Esophagus (tissue), 2 donors: ENCODE data around the gene RCBTB2. TPM values are rescaled to one million over a fixed set of nuclear protein-coding genes. Genes with fewer than 3 reads are reported as not detected.

ENCODE experiments used
- H3K27ac ChIP-seq, 2 donors: one replicate each; pipeline ENCODE4 v1.5.1; 2013; ENCODE audit warnings: low read depth in 2 of 2, mild to moderate bottlenecking in 2 of 2, inconsistent platforms in 1 of 2, low read length in 1 of 2, moderate library complexity in 1 of 2
- H3K27me3 ChIP-seq, 2 donors: one replicate each; pipeline ENCODE4 v1.6.1; 2013; ENCODE audit warnings: low read length in 2 of 2, control low read depth in 1 of 2, mild to moderate bottlenecking in 1 of 2; ENCODE audit not compliant: insufficient read depth in 2 of 2, control insufficient read depth in 1 of 2
- H3K36me3 ChIP-seq, 2 donors: one replicate each; pipeline ENCODE4 v1.6.1; 2013; ENCODE audit warnings: low read length in 1 of 2; ENCODE audit not compliant: control insufficient read depth in 2 of 2, insufficient read depth in 2 of 2
- H3K4me1 ChIP-seq, 2 donors: one replicate each; pipeline ENCODE4 v1.6.1; 2013; ENCODE audit warnings: low read length in 1 of 2; ENCODE audit not compliant: control insufficient read depth in 2 of 2, insufficient read depth in 2 of 2
- H3K4me3 ChIP-seq, 2 donors: one replicate each; pipeline ENCODE4 v1.5.1; 2013; ENCODE audit warnings: low read length in 2 of 2, mild to moderate bottlenecking in 2 of 2, low read depth in 1 of 2, moderate library complexity in 1 of 2
- H3K9me3 ChIP-seq, 2 donors: one replicate each; pipeline ENCODE4 v1.6.1; 2013; ENCODE audit warnings: mild to moderate bottlenecking in 2 of 2, low read depth in 1 of 2, low read length in 1 of 2, moderate library complexity in 1 of 2; ENCODE audit not compliant: control insufficient read depth in 2 of 2, insufficient read depth in 1 of 2
- WGBS, 2 donors: extraction: QIAGEN DNeasy Blood & Tissue Kit; methylation state at CpG; one replicate each; pipeline ENCODE4 v1.1.7; 2013; 5-methylcytosine and 5-hydroxymethylcytosine counted together
- polyA plus RNA-seq, 2 donors: library from polyadenylated mRNA; stranded (reverse); fragments of 200-250 nt; gene quantifications; one replicate each; pipeline ENCODE4 v1.2.3, GENCODE V29; 2013
- donor health status: healthy with polysubstance abuse.
- donor health status: Bipolar disorder and iron deficiency.

Gene RCBTB2
- polyA plus RNA-seq, 2 donors: 8.7 to 15.0 TPM

DNA sequence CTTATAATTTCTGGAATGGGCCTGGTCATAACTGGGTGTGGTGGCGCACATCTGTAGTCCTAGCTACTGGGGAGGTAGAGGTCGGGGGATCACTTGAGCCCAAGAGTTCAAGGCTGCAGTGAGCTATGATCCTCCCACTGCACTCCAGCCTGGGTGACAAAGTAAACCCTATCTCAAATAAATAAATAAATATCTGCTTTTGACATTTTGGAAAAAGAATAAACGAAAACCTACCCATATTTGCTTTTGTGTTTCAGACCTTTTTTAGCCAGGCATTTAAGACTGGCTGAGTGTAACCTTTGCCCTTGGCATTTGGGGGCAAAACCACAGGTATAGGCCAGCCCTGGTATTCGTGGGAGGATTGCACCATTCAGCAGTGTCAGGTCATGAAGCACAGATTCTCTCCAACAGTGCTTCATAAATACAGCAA is 14.8 kb upstream of the RCBTB2 start:
- no peaks in the 10 kb centered on the region for H3K36me3 ChIP-seq
- 80 to 87% methylated on average over 4 of the region's 4 CpGs for WGBS, 2 donors
- H3K27ac ChIP-seq: no peak overlapping the region
- peaks cover under 1% of the 10 kb centered on the region in 2 donors for H3K4me1 ChIP-seq
- no peak overlapping the region for H3K4me3 ChIP-seq
- H3K27me3 ChIP-seq: no peaks in the 10 kb centered on the region
- peaks cover 6 to 15% of the 10 kb centered on the region in 2 donors for H3K9me3 ChIP-seq

DNA sequence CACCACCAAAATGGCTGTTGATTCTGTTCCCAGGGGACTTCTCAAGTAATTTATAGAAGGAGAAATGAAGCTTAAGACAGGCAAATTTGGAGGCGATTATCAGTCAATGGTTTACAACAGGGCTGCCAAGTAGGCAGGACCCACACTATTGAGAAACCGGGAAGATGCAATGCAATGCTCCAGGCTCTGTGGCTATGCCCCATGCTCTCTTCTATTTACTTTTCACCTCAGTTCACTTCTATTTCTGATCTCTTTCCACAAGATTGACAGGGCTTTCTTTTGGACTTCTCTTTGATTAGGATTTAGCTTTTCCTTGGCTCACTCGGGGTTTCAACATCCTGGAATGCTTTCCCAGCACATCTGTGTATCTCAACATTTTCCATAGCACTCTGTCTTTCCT is 12.7 kb upstream of the RCBTB2 start:
- H3K27me3 ChIP-seq: no peaks in the 10 kb centered on the region
- no peak overlapping the region for H3K4me3 ChIP-seq
- peaks cover 2 to 3% of the 10 kb centered on the region in 2 donors for H3K4me1 ChIP-seq
- H3K36me3 ChIP-seq: no peaks in the 10 kb centered on the region
- H3K27ac ChIP-seq: no peak overlapping the region
- H3K9me3 ChIP-seq: peaks cover 2% of the 10 kb centered on the region in 2 donors
- 44 to 61% methylated on average over 3 of the region's 3 CpGs for WGBS, 2 donors

DNA sequence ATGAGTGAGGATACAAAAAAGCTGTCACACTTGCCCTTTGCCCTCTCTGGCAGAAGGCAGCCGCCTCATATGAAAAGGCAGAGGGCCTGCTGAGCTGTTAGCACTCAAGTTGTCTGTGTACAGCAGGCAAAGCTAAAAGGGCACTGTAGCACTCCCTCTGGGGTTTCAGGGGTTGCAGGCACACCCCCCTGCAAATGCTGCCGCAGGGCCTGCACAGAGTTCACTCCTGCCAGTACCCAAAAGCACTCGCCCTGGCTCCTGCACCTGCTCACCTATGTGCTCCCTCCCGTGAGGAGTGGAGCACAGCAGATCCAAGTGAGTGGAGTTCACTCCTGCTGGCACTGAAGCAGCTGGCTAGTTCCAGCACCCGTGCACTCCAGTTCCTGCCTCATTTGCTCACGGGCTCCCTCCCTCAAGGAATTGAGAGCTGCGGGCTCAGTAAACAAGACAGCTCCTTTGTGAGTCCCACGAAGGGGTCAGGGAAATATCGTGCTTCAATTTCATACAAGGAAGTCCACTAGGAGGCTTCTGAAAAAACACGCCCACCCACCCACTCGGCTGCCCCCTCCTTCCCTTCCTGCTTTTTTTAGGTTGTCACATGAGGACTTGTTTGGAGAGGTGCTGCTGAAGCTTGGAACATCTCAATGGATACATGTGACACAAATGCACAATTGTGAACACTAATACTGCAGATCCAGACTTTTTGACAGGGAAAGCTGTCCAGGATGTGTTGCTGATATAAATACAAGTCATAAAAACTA is 9.9 kb upstream of the RCBTB2 start:
- WGBS, 2 donors: 15 to 18% methylated on average over 11 of the region's 11 CpGs

DNA sequence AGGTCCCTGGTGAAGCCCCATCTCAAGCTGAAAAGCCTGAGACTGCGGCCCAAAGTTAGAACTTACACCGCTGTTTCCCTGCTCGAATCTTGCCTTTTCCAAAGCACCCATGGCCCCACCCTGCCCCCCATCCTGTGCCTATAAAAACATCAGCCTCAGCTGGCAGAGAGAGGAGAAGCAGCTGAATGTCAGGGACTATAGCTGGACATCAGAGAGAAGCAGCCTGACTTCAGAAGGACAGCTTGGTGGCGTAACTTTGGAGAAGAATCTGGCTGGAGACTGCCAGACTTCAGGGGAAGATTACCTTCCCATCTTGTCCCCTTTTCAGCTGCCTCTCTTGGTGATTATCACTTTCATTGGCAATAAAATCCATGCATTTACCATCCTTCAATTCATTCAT is 9.3 kb upstream of the RCBTB2 start:
- Histone ChIP-seq H3K4me3 (no peak overlapping the region), H3K4me1 (peaks cover 2 to 5% of the 10 kb centered on the region in 2 donors), H3K36me3 (no peaks in the 10 kb centered on the region), H3K27me3 (no peaks in the 10 kb centered on the region), H3K9me3 (no peaks in the 10 kb centered on the region), H3K27ac (no peak overlapping the region)
- 90 to 94% methylated on average over 4 of the region's 4 CpGs for WGBS, 2 donors

More for the DNA sequence above, 9.9 kb upstream of the RCBTB2 start:
- peak overlapping the region; percentile 58 to 70 for H3K27ac ChIP-seq
- H3K36me3 ChIP-seq: no peaks in the 10 kb centered on the region
- peaks cover 2 to 5% of the 10 kb centered on the region in 2 donors for H3K4me1 ChIP-seq
- no peaks in the 10 kb centered on the region for H3K9me3 ChIP-seq
- H3K27me3 ChIP-seq: no peaks in the 10 kb centered on the region
- H3K4me3 ChIP-seq: no peak overlapping the region

DNA sequence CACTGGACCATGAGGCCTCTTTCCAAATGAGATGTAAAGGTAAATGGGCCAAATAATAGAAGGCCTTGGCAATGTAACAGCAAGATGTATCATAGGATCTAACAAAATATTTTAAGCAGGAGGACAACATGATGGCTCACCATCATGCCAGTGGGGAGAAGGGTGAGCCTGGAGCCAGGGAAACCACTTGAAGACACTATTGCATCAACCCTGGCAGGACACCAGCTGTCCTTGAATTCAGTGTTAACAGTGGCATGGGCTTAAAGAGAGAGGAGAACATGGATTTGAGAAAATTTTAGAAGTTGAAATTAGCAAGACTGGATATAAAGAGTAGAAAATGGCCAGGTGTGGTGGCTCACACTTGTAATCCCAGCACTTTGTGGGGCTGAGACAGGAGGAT is 6.7 kb upstream of the RCBTB2 start:
- Histone ChIP-seq H3K4me1 (peaks cover 2 to 5% of the 10 kb centered on the region in 2 donors), H3K27ac (no peak overlapping the region), H3K9me3 (no peaks in the 10 kb centered on the region), H3K4me3 (no peak overlapping the region), H3K36me3 (no peaks in the 10 kb centered on the region), H3K27me3 (no peaks in the 10 kb centered on the region)

DNA sequence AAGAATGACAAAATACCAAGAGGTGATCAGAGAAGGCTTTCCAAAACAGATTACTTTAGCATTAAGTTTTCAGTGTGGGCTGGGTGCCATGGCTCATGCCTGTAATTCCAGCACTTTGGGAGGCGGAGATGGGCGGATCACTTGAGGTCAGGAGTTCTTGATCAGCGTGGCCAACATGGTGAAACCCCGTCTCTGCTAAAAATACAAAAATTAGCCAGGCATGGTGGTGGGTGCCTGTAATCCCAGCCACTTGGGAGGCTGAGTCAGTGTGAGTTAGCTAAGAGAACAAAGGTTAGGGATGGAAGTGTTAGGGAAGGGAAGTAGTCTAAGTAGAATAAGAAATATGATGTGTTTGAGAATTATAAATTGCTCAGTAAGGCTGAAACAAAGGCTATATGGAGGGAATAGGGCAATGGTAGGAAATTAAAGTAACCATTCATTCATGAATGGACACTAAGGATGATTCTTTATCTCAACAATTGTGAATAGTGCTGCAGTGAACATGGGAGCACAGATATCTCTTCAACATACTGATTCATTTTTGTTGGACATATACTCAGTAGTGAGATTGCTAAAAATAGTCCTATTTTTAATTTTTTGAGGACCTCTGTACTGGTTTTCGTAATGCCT is 3.9 kb upstream of the RCBTB2 start:
- H3K9me3 ChIP-seq: no peaks in the 10 kb centered on the region
- no peak overlapping the region for H3K4me3 ChIP-seq
- 87 to 88% methylated on average over 5 of the region's 5 CpGs for WGBS, 2 donors
- no peaks in the 10 kb centered on the region for H3K36me3 ChIP-seq
- no peak overlapping the region for H3K27ac ChIP-seq
- H3K27me3 ChIP-seq: no peaks in the 10 kb centered on the region
- peaks cover 0 to 2% of the 10 kb centered on the region in 2 donors for H3K4me1 ChIP-seq

DNA sequence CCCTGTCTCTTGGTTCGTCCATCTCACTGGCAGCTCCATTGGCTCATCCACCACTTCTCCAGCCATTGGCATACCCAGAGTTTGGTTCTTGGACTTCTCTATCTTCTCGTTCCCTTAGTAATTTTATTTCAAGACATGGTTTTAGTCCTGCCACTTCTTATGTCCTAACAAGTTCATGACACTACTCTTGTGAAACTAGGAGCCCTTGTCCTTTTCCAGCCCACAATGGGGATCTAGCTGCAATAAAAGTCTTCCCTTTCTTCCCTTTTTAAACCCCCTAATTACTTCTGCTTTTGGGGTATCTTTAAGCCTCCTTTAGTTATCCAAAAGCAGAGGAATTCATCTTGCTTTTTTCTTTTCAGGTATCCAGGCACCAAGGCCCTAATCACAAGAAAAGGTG is 2.9 kb upstream of the RCBTB2 start:
- no peak overlapping the region for H3K27ac ChIP-seq
- peaks cover 0 to 4% of the 10 kb centered on the region in 2 donors for H3K4me1 ChIP-seq
- H3K36me3 ChIP-seq: no peaks in the 10 kb centered on the region
- H3K9me3 ChIP-seq: no peaks in the 10 kb centered on the region
- 92 to 97% methylated on average over 2 of the region's 2 CpGs for WGBS, 2 donors
- H3K27me3 ChIP-seq: no peaks in the 10 kb centered on the region
- no peak overlapping the region for H3K4me3 ChIP-seq

DNA sequence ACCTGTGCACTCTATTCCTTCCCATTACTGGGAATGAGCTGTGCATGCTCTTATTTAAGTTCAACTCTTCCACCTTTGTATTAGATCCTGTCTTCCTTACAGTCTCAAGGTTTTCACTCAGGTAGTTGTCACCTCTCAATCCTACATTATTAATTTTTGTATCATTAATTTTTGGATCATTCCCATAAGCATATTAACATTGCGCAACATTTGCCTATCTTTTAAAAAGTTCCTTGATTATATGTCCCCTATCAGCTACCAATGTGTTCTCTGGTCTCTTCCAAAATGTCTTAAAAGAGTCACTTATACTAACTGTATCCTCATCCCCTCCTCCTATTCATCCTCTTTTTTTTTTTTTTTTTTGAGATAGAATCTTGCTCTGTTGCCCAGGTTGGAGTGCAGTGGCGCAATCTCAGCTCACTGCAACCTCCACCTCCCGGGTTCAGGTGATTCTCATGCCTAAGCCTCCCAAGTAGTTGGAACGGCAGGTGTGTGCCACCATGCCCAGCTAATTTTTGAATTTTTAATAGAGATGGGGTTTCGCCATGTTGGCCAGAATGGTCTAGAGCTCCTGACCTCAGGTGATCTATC is 2.1 kb upstream of the RCBTB2 start:
- Histone ChIP-seq H3K27me3 (no peaks in the 10 kb centered on the region), H3K27ac (no peak overlapping the region), H3K36me3 (no peaks in the 10 kb centered on the region), H3K4me1 (peaks cover 0 to 4% of the 10 kb centered on the region in 2 donors), H3K9me3 (no peaks in the 10 kb centered on the region), H3K4me3 (no peak overlapping the region)
- 96 to 97% methylated on average over 5 of the region's 5 CpGs for WGBS, 2 donors

DNA sequence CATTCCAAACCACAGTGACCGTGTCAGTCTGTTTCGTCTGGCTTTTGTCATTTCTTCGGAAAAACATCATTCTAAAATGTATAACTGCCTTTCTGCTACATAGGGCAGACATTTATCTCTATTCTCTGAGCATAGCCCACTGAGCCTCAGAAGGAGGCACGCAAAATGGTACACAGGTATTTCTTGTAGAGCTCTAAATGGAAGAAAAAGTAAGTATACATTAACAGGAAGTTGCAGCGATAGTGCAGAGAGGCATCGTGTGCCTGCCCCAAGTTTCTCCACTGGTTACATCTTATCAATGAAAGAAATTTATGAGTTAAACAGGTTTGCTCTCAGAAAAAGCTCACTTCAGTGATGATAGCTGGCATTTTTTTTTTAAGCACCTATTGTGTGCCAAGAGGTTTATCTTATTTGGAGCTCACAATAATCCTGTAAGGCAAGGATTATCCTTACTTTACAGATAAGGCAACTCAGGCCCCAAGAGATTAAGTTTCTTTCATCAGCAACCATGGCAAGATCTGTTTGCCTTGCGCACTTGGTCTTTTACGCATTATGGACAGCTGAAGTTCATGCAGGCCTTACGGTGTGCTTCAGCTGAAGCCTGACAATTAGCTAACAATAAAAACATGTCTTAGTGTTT is 1.2 kb upstream of the RCBTB2 start:
- 85 to 86% methylated on average over 9 of the region's 9 CpGs for WGBS, 2 donors
- H3K4me3 ChIP-seq: no peak overlapping the region
- H3K36me3 ChIP-seq: no peaks in the 10 kb centered on the region
- no peaks in the 10 kb centered on the region for H3K27me3 ChIP-seq
- H3K27ac ChIP-seq: peak overlapping the region in 1 of 2 donors; percentile 24
- peaks cover 0 to 2% of the 10 kb centered on the region in 2 donors for H3K4me1 ChIP-seq
- H3K9me3 ChIP-seq: no peaks in the 10 kb centered on the region
